PC-9 (cell line): ENCODE data around the gene POLR2F. TPM values are rescaled to one million over a fixed set of nuclear protein-coding genes. Genes with fewer than 3 reads are reported as not detected.
A peak's percentile ranks its signal among the peaks of the same experiment; 100 is the strongest.

Experiments
- BruUV-seq: library from RNA; stranded (reverse); fragments of 400-500 nt; replicated peaks from 2 replicates; lab custom pipeline; 2021; lab: Mats Ljungman, UMichigan
- CTCF ChIA-PET: fragments of 300-600 bp; sonication (Branson Sonifier 250); formaldehyde crosslinking; loops from one replicate; lab custom pipeline; 2022; ENCODE audit warnings: antibody characterized with exemption; lab: Charles Lee
- POLR2A ChIA-PET: fragments of 300-600 bp; sonication (Branson Sonifier 250); formaldehyde crosslinking; loops from one replicate; lab custom pipeline; 2022; ENCODE audit warnings: antibody characterized with exemption; ENCODE audit not compliant: unreplicated experiment; lab: Charles Lee
- DNase-seq, 2 experiments: peaks; one replicate each; pipeline versions ENCODE4 v3.0.0 to v3.0.0-alpha.2; 2015 to 2022; ENCODE audit warnings: mixed read lengths in 1 of 2
- H2AFZ ChIP-seq: fragments of 200-600 bp; sonication (generic); 2 replicates; pipeline ENCODE4 v1.8.1; 2017; ENCODE audit warnings: antibody characterized with exemption
- H3F3A ChIP-seq: fragments of 200-600 bp; sonication (generic); 2 replicates; pipeline ENCODE4 v1.8.1; 2017; ENCODE audit warnings: antibody characterized with exemption, mild to moderate bottlenecking, low read depth; ENCODE audit not compliant: insufficient read depth
- H3K27ac ChIP-seq: fragments of 200-600 bp; sonication (generic); 2 replicates; pipeline ENCODE4 v1.6.1; 2016; ENCODE audit warnings: mixed run types
- H3K27me3 ChIP-seq: fragments of 200-600 bp; sonication (generic); 2 replicates; pipeline ENCODE4 v1.6.1; 2016; ENCODE audit warnings: low read depth, mixed run types; ENCODE audit not compliant: insufficient read depth
- H3K36me3 ChIP-seq: fragments of 200-600 bp; sonication (generic); 2 replicates; pipeline ENCODE4 v1.6.1; 2016; ENCODE audit warnings: low read depth, mixed run types
- H3K4me1 ChIP-seq: fragments of 200-600 bp; sonication (generic); replicated peaks from 2 replicates; pipeline ENCODE4 v1.6.1; 2016; ENCODE audit warnings: mixed run types; ENCODE audit not compliant: insufficient read depth
- H3K4me2 ChIP-seq: fragments of 200-600 bp; sonication (generic); 2 replicates; pipeline ENCODE4 v1.6.1; 2017; ENCODE audit warnings: mixed run types
- H3K4me3 ChIP-seq: fragments of 200-600 bp; sonication (generic); 2 replicates; pipeline ENCODE4 v1.6.1; 2016; ENCODE audit warnings: mixed run types
- H3K79me2 ChIP-seq: fragments of 200-600 bp; sonication (generic); 2 replicates; pipeline ENCODE4 v1.6.1; 2017; ENCODE audit warnings: low read depth, mixed run types
- H3K9me2 ChIP-seq: fragments of 200-600 bp; sonication (generic); 2 replicates; pipeline ENCODE4 v1.8.1; 2017; ENCODE audit warnings: mild to moderate bottlenecking; ENCODE audit not compliant: insufficient read depth
- H3K9me3 ChIP-seq: fragments of 200-600 bp; sonication (generic); 2 replicates; pipeline ENCODE4 v1.8.1; 2016; ENCODE audit warnings: low read depth; ENCODE audit not compliant: insufficient read depth
- H4K20me1 ChIP-seq: fragments of 200-600 bp; sonication (generic); 2 replicates; pipeline ENCODE4 v1.8.1; 2017; ENCODE audit not compliant: insufficient read depth
- CTCF ChIP-seq: fragments of 200-600 bp; sonication (generic); conservative IDR thresholded peaks from 2 replicates; pipeline ENCODE4 v1.6.1; 2017; ENCODE audit warnings: mixed run types, antibody characterized with exemption, mild to moderate bottlenecking, moderate library complexity
- EZH2 ChIP-seq: fragments of 200-600 bp; sonication (generic); IDR thresholded peaks from 2 replicates; pipeline ENCODE4 v1.8.0; 2017; ENCODE audit warnings: antibody characterized with exemption, low read depth
- intact Hi-C: fragments of 100-400 bp; cut with micrococcal nuclease; formaldehyde crosslinking; loops from one replicate; pipeline ENCODE4 v1.10.0; 2022; ENCODE audit not compliant: unreplicated experiment
- total RNA-seq: library from RNA; stranded (reverse); gene quantifications from 2 replicates; pipeline ENCODE4 v1.2.3, GENCODE V29; 2021

Gene POLR2F
- total RNA-seq, 1 experiment from 2014 or later: 180 TPM

GRCh38 chr22:37905534-37906363 is 47.8 kb upstream of the POLR2F start, which contains the start of gene MICALL1:
TSS of gene MICALL1 (plus strand) at chr22:37906297. CDS start at chr22:37906423, 126 bp downstream.
- peaks cover 42% of the 10 kb centered on the region for H3K79me2 ChIP-seq
- ChIA-PET POLR2A (interaction anchor here (0.6 to 2.8 kb wide), 7 partner anchors 9 to 304 kb away, joined by 3 to 75 read pairs (median 8); no protein-coding TSS in a partner anchor), CTCF (interaction anchor here (0.6 to 2.5 kb wide), 6 partner anchors 9 to 645 kb away, joined by 3 to 40 read pairs (median 4); no protein-coding TSS in a partner anchor)
- peaks cover 12% of the 10 kb centered on the region for H3K36me3 ChIP-seq
- intact Hi-C loops: loop anchor here (1.0 to 2.0 kb wide), 4 partner anchors 9 to 153 kb away; no protein-coding TSS in a partner anchor
- no peaks in the 10 kb centered on the region for H3K9me2 ChIP-seq
- H4K20me1 ChIP-seq: peaks cover 41% of the 10 kb centered on the region
- peak; percentile 63 to 90 for DNase-seq
- no peak for TF ChIP-seq EZH2
- 0 out of 2 replicates have a peak, but pooled peaks have one; percentile 20 for TF ChIP-seq CTCF
- H2AFZ ChIP-seq: peak within 1 kb of the TSS; percentile 73; the same call in 1 of the 2 replicates
- H3K27me3 ChIP-seq: no peaks in the 10 kb centered on the region
- H3K4me2 ChIP-seq: peak within 1 kb of the TSS; percentile 96
- peaks cover 41% of the 10 kb centered on the region for H3K4me1 ChIP-seq
- H3K27ac ChIP-seq: peak within 1 kb of the TSS; percentile 99
- no TSS peak for BruUV-seq
- peaks cover 43% of the 10 kb centered on the region for H3F3A ChIP-seq
- H3K4me3 ChIP-seq: peak within 1 kb of the TSS; percentile 81
- H3K9me3 ChIP-seq: no peaks in the 10 kb centered on the region

- Histone ChIP-seq H3K9me3 (no peaks in the 10 kb centered on the region), H2AFZ (peak overlapping the region; percentile 31; the same call in 1 of the 2 replicates), H3K4me3 (peak overlapping the region; percentile 81), H3K27me3 (no peaks in the 10 kb centered on the region), H4K20me1 (peaks cover 48% of the 10 kb centered on the region), H3K4me2 (peak overlapping the region; percentile 96), H3K36me3 (peaks cover 12% of the 10 kb centered on the region), H3K79me2 (peaks cover 48% of the 10 kb centered on the region), H3K4me1 (peaks cover 41% of the 10 kb centered on the region), H3K27ac (peak overlapping the region; percentile 40), H3F3A (peaks cover 43% of the 10 kb centered on the region), H3K9me2 (no peaks in the 10 kb centered on the region)
- ChIA-PET CTCF (interaction anchor here (0.6 to 2.5 kb wide), 2 partner anchors 10 to 19 kb away, joined by 4 to 40 read pairs; no protein-coding TSS in a partner anchor), POLR2A (interaction anchor here (0.5 to 2.8 kb wide), 6 partner anchors 10 to 19 kb away, joined by 4 to 75 read pairs (median 10); no protein-coding TSS in a partner anchor)
- DNase-seq: peak in 1 of 2 experiments; percentile 38
- intact Hi-C loops: loop anchor here (2.0 kb wide), 1 partner anchor 28 kb away; no protein-coding TSS in a partner anchor
- no TSS peak for BruUV-seq
- no peak for TF ChIP-seq EZH2
- no peak for TF ChIP-seq CTCF
Measured at GRCh38 chr22:37906364-37907008, 47.0 kb upstream of the POLR2F start.
